ENCODE data around the gene GPR153.

Gene GPR153

GRCh38 chr1:6210591-6211355 is 50.1 kb downstream of the GPR153 start:
- Histone ChIP-seq H3K27me3 (ENCODE audit: insufficient read depth, insufficient read length) (peaks cover 5% of the 10 kb centered on the region), H3K4me3 (ENCODE audit: insufficient read length, low read depth) (no peak overlapping the region), H3K9ac (ENCODE audit: insufficient read length, low read depth) (no peak overlapping the region), H3K36me3 (ENCODE audit: insufficient read depth, insufficient read length, low read length) (no peaks in the 10 kb centered on the region), H3K4me1 (ENCODE audit: insufficient read depth, insufficient read length) (peaks cover 5% of the 10 kb centered on the region), H3K9me3 (ENCODE audit: insufficient read depth, low read length) (no peaks in the 10 kb centered on the region)
- DNase-seq (ENCODE audit: low read depth, low spot score), result no peak
- TF ChIP-seq SUZ12 (IDR thresholded peaks at IDR 0.05; ENCODE audit: extremely low read depth, insufficient read depth, insufficient read length) (no peak), ZNF274 (IDR thresholded peaks at IDR 0.05; ENCODE audit: low read depth, low read length) (no peak), YY1 (IDR thresholded peaks at IDR 0.05; ENCODE audit: insufficient read depth, insufficient read length) (no peak)

- H3K4me1 ChIP-seq (ENCODE audit: insufficient read depth, insufficient read length), result peaks cover 5% of the 10 kb centered on the region
- H3K36me3 ChIP-seq (ENCODE audit: insufficient read depth, insufficient read length, low read length), result no peaks in the 10 kb centered on the region
- peaks cover 5% of the 10 kb centered on the region for H3K27me3 ChIP-seq (ENCODE audit: insufficient read depth, insufficient read length)
- H3K9ac ChIP-seq (ENCODE audit: insufficient read length, low read depth), result peak overlapping the region; percentile 42
- no peaks in the 10 kb centered on the region for H3K9me3 ChIP-seq (ENCODE audit: insufficient read depth, low read length)
- DNase-seq (ENCODE audit: low read depth, low spot score), result no peak
- no peak for TF ChIP-seq YY1 (IDR thresholded peaks at IDR 0.05; ENCODE audit: insufficient read depth, insufficient read length)
- TF ChIP-seq SUZ12 (IDR thresholded peaks at IDR 0.05; ENCODE audit: extremely low read depth, insufficient read depth, insufficient read length), result no peak
- TF ChIP-seq ZNF274 (IDR thresholded peaks at IDR 0.05; ENCODE audit: low read depth, low read length), result no peak
- H3K4me3 ChIP-seq (ENCODE audit: insufficient read length, low read depth), result peak overlapping the region; percentile 30
Observed at GRCh38 chr1:6209661-6210580, 51.0 kb downstream of the GPR153 start.

GRCh38 chr1:6208723-6209660 is 51.9 kb downstream of the GPR153 start:
- no peaks in the 10 kb centered on the region for H3K9me3 ChIP-seq (ENCODE audit: insufficient read depth, low read length)
- H3K27me3 ChIP-seq (ENCODE audit: insufficient read depth, insufficient read length), result peaks cover 5% of the 10 kb centered on the region
- peak overlapping the region; percentile 42 for H3K9ac ChIP-seq (ENCODE audit: insufficient read length, low read depth)
- peak overlapping the region; percentile 30 for H3K4me3 ChIP-seq (ENCODE audit: insufficient read length, low read depth)
- TF ChIP-seq SUZ12 (IDR thresholded peaks at IDR 0.05; ENCODE audit: extremely low read depth, insufficient read depth, insufficient read length), result no peak
- TF ChIP-seq YY1 (IDR thresholded peaks at IDR 0.05; ENCODE audit: insufficient read depth, insufficient read length), result no peak
- no peak for TF ChIP-seq ZNF274 (IDR thresholded peaks at IDR 0.05; ENCODE audit: low read depth, low read length)
- H3K36me3 ChIP-seq (ENCODE audit: insufficient read depth, insufficient read length, low read length), result no peaks in the 10 kb centered on the region
- no peak for DNase-seq (ENCODE audit: low read depth, low spot score)
- peaks cover 5% of the 10 kb centered on the region for H3K4me1 ChIP-seq (ENCODE audit: insufficient read depth, insufficient read length)

GRCh38 chr1:6207921-6208320 is 53.0 kb downstream of the GPR153 start:
- no peak overlapping the region for H3K9ac ChIP-seq (ENCODE audit: insufficient read length, low read depth)
- H3K4me1 ChIP-seq (ENCODE audit: insufficient read depth, insufficient read length), result peaks cover 5% of the 10 kb centered on the region
- peaks cover 5% of the 10 kb centered on the region for H3K27me3 ChIP-seq (ENCODE audit: insufficient read depth, insufficient read length)
- no peak for TF ChIP-seq SUZ12 (IDR thresholded peaks at IDR 0.05; ENCODE audit: extremely low read depth, insufficient read depth, insufficient read length)
- no peak for TF ChIP-seq ZNF274 (IDR thresholded peaks at IDR 0.05; ENCODE audit: low read depth, low read length)
- TF ChIP-seq YY1 (IDR thresholded peaks at IDR 0.05; ENCODE audit: insufficient read depth, insufficient read length), result no peak
- no peak overlapping the region for H3K4me3 ChIP-seq (ENCODE audit: insufficient read length, low read depth)
- H3K36me3 ChIP-seq (ENCODE audit: insufficient read depth, insufficient read length, low read length), result no peaks in the 10 kb centered on the region
- no peaks in the 10 kb centered on the region for H3K9me3 ChIP-seq (ENCODE audit: insufficient read depth, low read length)
- no peak for DNase-seq (ENCODE audit: low read depth, low spot score)

GRCh38 chr1:6207075-6207885 is 53.6 kb downstream of the GPR153 start:
- TF ChIP-seq ZNF274 (IDR thresholded peaks at IDR 0.05; ENCODE audit: low read depth, low read length) (no peak), YY1 (IDR thresholded peaks at IDR 0.05; ENCODE audit: insufficient read depth, insufficient read length) (no peak), SUZ12 (IDR thresholded peaks at IDR 0.05; ENCODE audit: extremely low read depth, insufficient read depth, insufficient read length) (no peak)
- no peaks in the 10 kb centered on the region for H3K36me3 ChIP-seq (ENCODE audit: insufficient read depth, insufficient read length, low read length)
- peaks cover 5% of the 10 kb centered on the region for H3K27me3 ChIP-seq (ENCODE audit: insufficient read depth, insufficient read length)
- DNase-seq (ENCODE audit: low read depth, low spot score), result no peak
- no peak overlapping the region for H3K4me3 ChIP-seq (ENCODE audit: insufficient read length, low read depth)
- H3K9ac ChIP-seq (ENCODE audit: insufficient read length, low read depth), result no peak overlapping the region
- H3K4me1 ChIP-seq (ENCODE audit: insufficient read depth, insufficient read length), result peaks cover 5% of the 10 kb centered on the region
- H3K9me3 ChIP-seq (ENCODE audit: insufficient read depth, low read length), result no peaks in the 10 kb centered on the region

- no peak for DNase-seq (ENCODE audit: low read depth, low spot score)
- H3K9ac ChIP-seq (ENCODE audit: insufficient read length, low read depth), result peak overlapping the region; percentile 70
- no peaks in the 10 kb centered on the region for H3K36me3 ChIP-seq (ENCODE audit: insufficient read depth, insufficient read length, low read length)
- H3K9me3 ChIP-seq (ENCODE audit: insufficient read depth, low read length), result no peaks in the 10 kb centered on the region
- peaks cover 5% of the 10 kb centered on the region for H3K27me3 ChIP-seq (ENCODE audit: insufficient read depth, insufficient read length)
- no peak for TF ChIP-seq SUZ12 (IDR thresholded peaks at IDR 0.05; ENCODE audit: extremely low read depth, insufficient read depth, insufficient read length)
- no peak for TF ChIP-seq YY1 (IDR thresholded peaks at IDR 0.05; ENCODE audit: insufficient read depth, insufficient read length)
- TF ChIP-seq ZNF274 (IDR thresholded peaks at IDR 0.05; ENCODE audit: low read depth, low read length), result no peak
- H3K4me1 ChIP-seq (ENCODE audit: insufficient read depth, insufficient read length), result peaks cover 5% of the 10 kb centered on the region
- H3K4me3 ChIP-seq (ENCODE audit: insufficient read length, low read depth), result no peak overlapping the region
Observed at GRCh38 chr1:6206520-6206855, 54.4 kb downstream of the GPR153 start.

Measured in NT2/D1 (cell line).